ENCODE results near the gene GNB1L. TPM values are rescaled to one million over a fixed set of nuclear protein-coding genes. Genes with fewer than 3 reads are reported as not detected.

GNB1L gene
- total and polyA plus RNA-seq, 4 donors, result 3.2 to 10.3 (median 5.3) TPM

DNA sequence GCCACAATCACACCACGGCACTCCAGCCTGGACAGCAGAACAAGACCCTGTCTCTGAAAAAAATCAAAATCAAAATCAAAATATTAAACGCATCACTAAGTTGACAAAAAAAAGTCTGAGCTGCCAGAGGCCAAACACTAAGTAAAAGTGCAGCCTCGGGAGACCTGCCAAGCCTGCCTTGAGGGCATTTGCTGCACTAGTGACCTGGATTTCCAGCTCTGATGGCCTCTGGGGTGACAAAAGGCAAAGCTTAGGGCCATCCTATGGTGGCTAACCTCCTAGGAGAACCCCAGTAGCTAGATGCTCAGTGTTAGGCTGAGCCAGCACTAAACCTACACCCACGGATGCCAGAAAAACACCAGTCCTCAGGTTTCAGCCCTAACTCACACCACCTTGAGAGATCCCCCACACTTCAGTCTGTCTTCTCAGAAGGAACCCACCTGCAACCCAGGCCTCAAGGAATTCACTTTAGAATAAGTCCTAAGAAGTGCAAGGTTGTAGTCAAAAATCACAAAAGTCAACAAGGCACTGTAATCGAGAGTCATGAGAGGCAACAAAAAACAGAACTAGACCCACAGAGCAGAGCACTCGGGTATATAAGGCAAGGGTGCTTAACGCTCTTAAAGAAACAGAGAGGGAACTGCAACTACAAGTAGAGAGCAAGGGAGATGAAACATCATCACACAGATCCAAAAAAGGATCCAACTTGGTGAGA lies 28.6 kb downstream of the GNB1L start:
- Histone ChIP-seq H3K4me3 (ENCODE audit: low read depth, low read length) (no peak overlapping the region), H3K27me3 (ENCODE audit: control insufficient read depth, insufficient read depth, low read length) (no peaks in the 10 kb centered on the region), H3K9me3 (ENCODE audit: control insufficient read depth, insufficient read depth, low read length) (no peaks in the 10 kb centered on the region), H3K4me1 (ENCODE audit: control insufficient read depth, insufficient read depth, low read length) (peaks cover 5% of the 10 kb centered on the region), H3K36me3 (ENCODE audit: control insufficient read depth, insufficient read depth, low read length) (peaks cover 9% of the 10 kb centered on the region), H3K27ac (ENCODE audit: low read depth, low read length) (no peak overlapping the region)
- 93% methylated on average over 4 of the region's 7 CpGs for WGBS (ENCODE audit: insufficient coverage)
- DNase-seq (ENCODE audit: low read depth in 4 of 6, low spot score in 6 of 6), result no peak

DNA sequence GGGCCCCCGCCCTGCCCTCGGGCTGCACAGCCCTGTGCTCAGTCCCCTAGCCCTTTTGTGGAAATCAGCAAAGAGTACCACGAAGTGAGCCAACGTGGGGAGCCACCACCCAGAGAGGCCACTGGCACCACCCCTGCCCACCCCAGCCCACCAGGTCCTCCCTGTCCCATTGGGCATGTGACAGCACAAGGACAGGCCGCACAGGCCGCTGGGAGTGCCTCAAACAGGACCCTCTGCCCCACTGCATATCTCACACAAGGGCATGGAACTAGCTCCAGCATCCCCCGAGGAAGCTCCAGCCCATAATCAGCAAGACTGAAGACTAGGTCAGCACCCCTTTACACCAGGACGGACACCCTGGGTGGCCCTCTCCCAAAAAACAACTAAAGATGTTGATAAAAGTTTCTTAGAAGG lies 29.7 kb downstream of the GNB1L start:
- no peak overlapping the region for H3K4me3 ChIP-seq (ENCODE audit: low read depth, low read length)
- WGBS (ENCODE audit: insufficient coverage), result 96% methylated on average over 5 of the region's 8 CpGs
- H3K27ac ChIP-seq (ENCODE audit: low read depth, low read length), result no peak overlapping the region
- H3K4me1 ChIP-seq (ENCODE audit: control insufficient read depth, insufficient read depth, low read length), result peaks cover 11% of the 10 kb centered on the region
- no peaks in the 10 kb centered on the region for H3K27me3 ChIP-seq (ENCODE audit: control insufficient read depth, insufficient read depth, low read length)
- no peaks in the 10 kb centered on the region for H3K9me3 ChIP-seq (ENCODE audit: control insufficient read depth, insufficient read depth, low read length)
- no peak for DNase-seq (ENCODE audit: low read depth in 4 of 6, low spot score in 6 of 6)
- H3K36me3 ChIP-seq (ENCODE audit: control insufficient read depth, insufficient read depth, low read length), result peaks cover 20% of the 10 kb centered on the region

- Histone ChIP-seq H3K27ac (ENCODE audit: low read depth, low read length) (no peak overlapping the region), H3K36me3 (ENCODE audit: control insufficient read depth, insufficient read depth, low read length) (peaks cover 26% of the 10 kb centered on the region), H3K4me1 (ENCODE audit: control insufficient read depth, insufficient read depth, low read length) (peaks cover 11% of the 10 kb centered on the region), H3K9me3 (ENCODE audit: control insufficient read depth, insufficient read depth, low read length) (no peaks in the 10 kb centered on the region), H3K27me3 (ENCODE audit: control insufficient read depth, insufficient read depth, low read length) (no peaks in the 10 kb centered on the region), H3K4me3 (ENCODE audit: low read depth, low read length) (no peak overlapping the region)
- WGBS (ENCODE audit: insufficient coverage), result 75% methylated on average over 16 of the region's 16 CpGs
- no peak for DNase-seq (ENCODE audit: low read depth in 4 of 6, low spot score in 6 of 6)
These were observed 30.3 kb downstream of the GNB1L start for GRCh38 chr22:19824212-19824925.

GRCh38 chr22:19823902-19824211 lies 30.8 kb downstream of the GNB1L start:
- H3K4me1 ChIP-seq (ENCODE audit: control insufficient read depth, insufficient read depth, low read length), result peaks cover 11% of the 10 kb centered on the region
- no peak overlapping the region for H3K4me3 ChIP-seq (ENCODE audit: low read depth, low read length)
- H3K27me3 ChIP-seq (ENCODE audit: control insufficient read depth, insufficient read depth, low read length), result no peaks in the 10 kb centered on the region
- DNase-seq (ENCODE audit: low read depth in 4 of 6, low spot score in 6 of 6), result peak in 1 of 6 donors; percentile 78
- WGBS (ENCODE audit: insufficient coverage), result 87% methylated on average over 6 of the region's 9 CpGs
- H3K27ac ChIP-seq (ENCODE audit: low read depth, low read length), result no peak overlapping the region
- H3K36me3 ChIP-seq (ENCODE audit: control insufficient read depth, insufficient read depth, low read length), result peaks cover 30% of the 10 kb centered on the region
- no peaks in the 10 kb centered on the region for H3K9me3 ChIP-seq (ENCODE audit: control insufficient read depth, insufficient read depth, low read length)

DNA sequence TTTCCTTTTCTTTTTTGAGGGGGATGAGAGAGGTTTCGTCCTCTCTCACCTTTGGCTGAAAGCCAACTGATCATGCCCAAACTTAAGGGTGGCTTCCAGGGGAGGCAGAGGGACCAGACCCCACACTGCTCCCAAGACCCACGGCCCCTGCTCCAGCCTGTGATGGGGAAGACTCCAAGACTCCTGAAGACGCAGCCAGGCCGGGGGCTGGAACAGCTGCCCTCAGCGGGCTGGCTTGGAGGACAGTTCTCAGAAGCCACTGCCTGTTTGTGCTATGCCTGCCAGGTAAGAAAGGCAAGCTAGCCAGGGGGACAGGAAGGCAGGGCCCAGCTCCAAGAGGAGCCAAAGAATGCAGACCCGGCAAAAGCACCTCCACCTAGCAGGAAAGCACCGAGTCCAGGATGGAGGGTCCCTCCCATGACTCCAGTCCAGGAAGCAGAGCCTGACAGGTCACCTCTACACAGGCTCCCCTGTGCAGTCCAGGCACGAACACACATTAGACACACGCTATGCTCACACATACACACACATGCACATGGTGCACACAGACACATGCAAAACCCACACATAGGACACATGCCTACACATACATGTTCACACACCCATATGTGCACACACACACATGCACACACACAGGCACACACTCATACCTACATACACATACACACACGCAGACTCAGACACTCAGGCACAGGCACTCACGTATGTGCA lies 31.3 kb downstream of the GNB1L start:
- Histone ChIP-seq H3K4me3 (ENCODE audit: low read depth, low read length) (no peak overlapping the region), H3K9me3 (ENCODE audit: control insufficient read depth, insufficient read depth, low read length) (no peaks in the 10 kb centered on the region), H3K36me3 (ENCODE audit: control insufficient read depth, insufficient read depth, low read length) (peaks cover 33% of the 10 kb centered on the region), H3K27me3 (ENCODE audit: control insufficient read depth, insufficient read depth, low read length) (no peaks in the 10 kb centered on the region), H3K4me1 (ENCODE audit: control insufficient read depth, insufficient read depth, low read length) (peaks cover 11% of the 10 kb centered on the region), H3K27ac (ENCODE audit: low read depth, low read length) (no peak overlapping the region)
- no peak for DNase-seq (ENCODE audit: low read depth in 4 of 6, low spot score in 6 of 6)
- 94% methylated on average over 9 of the region's 11 CpGs for WGBS (ENCODE audit: insufficient coverage)

DNA sequence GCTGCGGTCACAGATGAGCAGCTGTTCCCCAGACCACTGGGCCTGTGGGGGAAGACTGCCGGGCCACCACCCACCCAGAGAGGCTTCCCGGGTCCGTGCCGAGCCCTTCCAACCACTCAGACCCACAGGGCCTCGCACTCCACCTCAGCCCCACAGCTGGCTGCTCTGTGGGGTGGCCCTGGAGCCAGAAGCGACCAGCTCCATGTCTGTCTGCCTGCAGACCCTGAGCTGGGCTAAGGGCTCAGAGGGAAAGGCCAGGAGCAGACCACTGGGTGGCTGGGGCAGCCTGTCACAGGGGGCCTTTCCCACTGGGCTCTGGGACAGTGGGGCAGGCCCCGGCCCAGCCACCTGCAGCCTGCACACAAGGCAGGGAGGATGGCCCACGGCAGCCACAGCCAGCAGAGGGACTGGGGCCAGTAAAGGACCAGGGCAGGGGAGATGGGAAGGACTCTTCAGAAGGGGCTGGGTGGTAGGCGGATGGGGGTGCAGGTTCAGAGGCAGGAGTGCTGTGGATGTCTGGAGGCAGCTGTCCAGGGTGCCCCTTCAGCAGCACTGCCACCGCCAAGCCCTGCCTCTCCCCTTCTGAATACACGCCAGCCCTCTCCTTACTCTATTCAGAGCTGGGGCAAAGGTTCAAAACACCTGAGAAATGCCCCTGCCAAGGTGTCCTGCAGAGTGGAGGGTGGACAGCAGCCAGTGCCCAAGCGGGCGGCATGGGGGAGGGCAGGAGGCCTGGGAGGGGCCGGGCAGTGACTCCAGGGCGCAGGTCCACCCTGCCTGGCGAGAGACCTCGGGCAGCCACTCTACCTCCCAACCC lies 32.2 kb downstream of the GNB1L start:
- H3K4me1 ChIP-seq (ENCODE audit: control insufficient read depth, insufficient read depth, low read length), result peaks cover 16% of the 10 kb centered on the region
- no peak for DNase-seq (ENCODE audit: low read depth in 4 of 6, low spot score in 6 of 6)
- no peaks in the 10 kb centered on the region for H3K27me3 ChIP-seq (ENCODE audit: control insufficient read depth, insufficient read depth, low read length)
- H3K9me3 ChIP-seq (ENCODE audit: control insufficient read depth, insufficient read depth, low read length), result no peaks in the 10 kb centered on the region
- H3K27ac ChIP-seq (ENCODE audit: low read depth, low read length), result no peak overlapping the region
- WGBS (ENCODE audit: insufficient coverage), result 87% methylated on average over 10 of the region's 18 CpGs
- H3K4me3 ChIP-seq (ENCODE audit: low read depth, low read length), result no peak overlapping the region
- H3K36me3 ChIP-seq (ENCODE audit: control insufficient read depth, insufficient read depth, low read length), result peaks cover 33% of the 10 kb centered on the region

GRCh38 chr22:19821523-19822300 lies 33.0 kb downstream of the GNB1L start:
- Histone ChIP-seq H3K4me3 (ENCODE audit: low read depth, low read length) (no peak overlapping the region), H3K27me3 (ENCODE audit: control insufficient read depth, insufficient read depth, low read length) (no peaks in the 10 kb centered on the region), H3K4me1 (ENCODE audit: control insufficient read depth, insufficient read depth, low read length) (peaks cover 16% of the 10 kb centered on the region), H3K36me3 (ENCODE audit: control insufficient read depth, insufficient read depth, low read length) (peaks cover 33% of the 10 kb centered on the region), H3K27ac (ENCODE audit: low read depth, low read length) (no peak overlapping the region), H3K9me3 (ENCODE audit: control insufficient read depth, insufficient read depth, low read length) (no peaks in the 10 kb centered on the region)
- WGBS (ENCODE audit: insufficient coverage), result 85% methylated on average over 20 of the region's 20 CpGs
- DNase-seq (ENCODE audit: low read depth in 4 of 6, low spot score in 6 of 6), result no peak

DNA sequence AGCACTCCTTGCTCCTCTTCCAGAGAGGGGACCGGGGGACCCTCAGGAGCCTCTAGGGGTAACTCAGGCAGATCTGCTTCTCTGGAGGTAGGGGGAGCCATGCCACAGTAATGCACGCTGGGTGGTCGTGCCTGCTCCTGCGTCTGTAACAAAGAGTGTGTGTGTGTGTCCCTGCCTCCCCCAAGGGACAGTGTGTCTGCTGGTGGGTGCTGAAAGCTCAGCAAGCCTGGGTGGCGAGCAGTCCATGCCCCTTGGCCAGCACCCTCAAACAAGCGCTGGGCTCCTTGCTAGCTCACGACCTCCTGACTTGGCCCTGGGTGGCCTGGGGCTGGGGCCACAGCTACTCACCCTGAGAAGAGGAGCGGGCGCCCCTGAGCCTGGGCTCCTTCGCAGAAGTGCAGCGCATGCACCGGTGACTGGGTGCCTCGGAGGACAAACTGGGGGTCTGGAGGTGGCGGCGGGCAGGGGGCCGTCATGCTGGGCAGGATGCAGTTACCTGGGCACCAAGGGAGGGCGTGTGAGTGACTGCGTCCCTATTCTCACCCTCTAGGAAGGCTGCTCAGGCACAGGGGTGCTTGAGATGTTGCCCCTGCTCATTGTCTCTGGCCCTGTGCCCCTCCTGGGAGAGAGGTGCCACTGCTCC lies 33.7 kb downstream of the GNB1L start:
- Histone ChIP-seq H3K36me3 (ENCODE audit: control insufficient read depth, insufficient read depth, low read length) (peaks cover 33% of the 10 kb centered on the region), H3K9me3 (ENCODE audit: control insufficient read depth, insufficient read depth, low read length) (no peaks in the 10 kb centered on the region), H3K4me3 (ENCODE audit: low read depth, low read length) (no peak overlapping the region), H3K4me1 (ENCODE audit: control insufficient read depth, insufficient read depth, low read length) (peaks cover 16% of the 10 kb centered on the region), H3K27ac (ENCODE audit: low read depth, low read length) (no peak overlapping the region), H3K27me3 (ENCODE audit: control insufficient read depth, insufficient read depth, low read length) (no peaks in the 10 kb centered on the region)
- 82% methylated on average over 17 of the region's 18 CpGs for WGBS (ENCODE audit: insufficient coverage)
- no peak for DNase-seq (ENCODE audit: low read depth in 4 of 6, low spot score in 6 of 6)
